Fibroblast of peridontal ligament (primary cell): ENCODE data around the gene PDLIM4.

ENCODE experiments used
- DNase-seq: peaks from one replicate; pipeline ENCODE4 v3.0.0-alpha.2; 2010; ENCODE audit errors: extremely low read depth

PDLIM4 gene

DNA sequence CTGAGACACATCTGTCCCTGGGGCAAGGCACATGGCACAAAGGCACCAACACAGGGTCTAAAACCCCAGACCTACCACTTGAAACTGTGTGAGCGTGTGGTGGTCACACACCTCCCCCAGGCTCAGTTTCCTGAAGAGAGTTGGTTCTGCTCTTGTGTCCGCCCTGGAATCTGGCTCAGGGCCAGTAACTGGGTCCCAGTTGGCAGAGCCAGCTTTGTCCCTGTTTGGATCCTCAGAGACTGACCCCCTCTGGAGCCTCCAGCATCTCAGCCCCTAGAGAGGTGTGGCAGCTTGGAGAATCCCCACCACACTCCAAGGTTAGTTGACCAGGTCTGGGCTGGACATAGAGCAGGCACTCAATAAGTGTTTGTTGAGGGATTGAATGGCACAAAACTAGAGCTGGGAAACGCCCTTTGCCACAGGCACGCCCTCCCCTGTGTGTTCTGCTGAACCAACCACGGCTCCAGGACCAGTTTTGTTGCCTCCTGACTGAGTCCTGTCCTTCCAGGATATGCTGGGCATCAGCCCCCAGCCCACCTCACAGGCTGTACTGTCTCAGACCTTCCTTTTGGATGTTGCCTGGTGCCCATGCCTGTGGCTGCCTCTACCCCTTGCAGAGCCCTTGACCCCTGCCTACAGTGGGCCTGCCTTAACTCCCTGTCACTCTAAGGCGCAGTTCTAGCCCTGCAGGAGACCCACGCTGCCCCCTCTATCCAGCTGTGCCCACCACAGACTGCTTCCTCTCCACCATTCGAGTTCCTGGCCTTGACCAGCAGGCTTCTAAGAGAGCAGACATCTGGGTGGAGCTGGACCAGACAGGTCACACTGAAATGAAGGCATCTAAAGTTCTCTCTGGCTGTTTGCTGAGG is 3.8 kb upstream of the PDLIM4 start:
- DNase-seq: no peak

DNA sequence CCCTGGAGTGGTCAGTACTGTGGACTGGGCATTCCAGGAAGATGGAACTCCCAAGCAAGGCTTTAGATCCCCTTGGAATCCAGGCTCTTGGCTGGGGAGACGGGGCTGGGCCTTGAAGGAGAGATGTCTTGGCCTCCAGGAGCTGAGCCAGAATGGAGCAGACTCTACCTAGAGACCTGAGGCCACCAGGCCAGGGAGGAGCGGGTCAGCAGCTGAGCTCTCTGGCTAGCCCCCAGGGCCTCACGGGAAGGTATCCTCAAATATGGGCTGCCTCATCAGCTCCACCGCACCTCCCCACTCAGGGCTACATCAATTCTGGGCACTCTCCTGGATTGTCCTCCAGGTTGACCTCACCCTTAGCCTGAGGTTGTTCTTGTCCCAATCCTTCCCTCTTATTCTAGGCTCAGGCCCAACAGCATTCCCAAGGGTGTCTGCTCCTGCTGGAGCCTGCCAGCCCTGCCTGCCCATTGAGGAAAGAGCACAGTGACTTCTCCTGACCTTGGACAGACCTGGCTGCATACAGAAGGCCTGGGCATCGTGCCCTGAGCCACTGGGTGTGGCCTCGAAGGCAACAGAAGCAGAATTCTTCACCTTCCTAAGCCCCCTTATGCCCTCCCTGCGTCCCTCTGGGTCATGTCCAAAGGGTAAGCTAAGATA is 3.0 kb upstream of the PDLIM4 start:
- DNase-seq: no peak

DNA sequence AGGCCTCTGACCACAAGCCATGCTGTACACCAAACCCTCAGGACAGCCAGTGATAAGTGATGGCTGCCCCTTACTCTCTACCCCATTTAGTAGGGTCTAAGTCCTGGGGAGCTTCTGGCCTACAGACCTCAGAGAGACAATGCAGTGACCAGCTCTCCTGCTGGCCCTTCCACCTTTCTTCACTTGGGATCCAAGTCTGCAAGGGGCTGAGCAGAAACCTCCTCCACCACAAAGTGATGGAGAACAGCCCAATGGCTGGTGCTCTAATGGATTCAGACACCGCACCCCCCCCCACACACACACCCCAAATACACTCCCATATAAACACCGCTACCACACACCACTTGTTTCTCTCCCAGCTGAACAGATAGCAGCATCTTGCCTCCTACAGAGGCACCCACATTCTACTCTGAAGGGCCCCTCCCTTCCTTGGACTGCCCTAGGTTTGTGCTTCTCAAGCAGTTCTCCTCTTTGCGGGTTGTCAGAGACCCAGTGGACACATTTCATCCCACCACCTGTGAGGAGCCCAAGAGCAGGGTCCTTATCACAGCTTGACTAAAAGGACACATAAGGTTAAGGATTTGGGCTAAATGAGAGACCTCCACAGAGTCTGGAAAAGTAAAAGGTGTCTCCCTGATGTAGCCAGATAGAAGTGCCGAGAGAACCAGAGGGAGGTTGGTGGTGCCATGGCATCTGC is 1.3 kb upstream of the PDLIM4 start:
- no peak for DNase-seq

DNA sequence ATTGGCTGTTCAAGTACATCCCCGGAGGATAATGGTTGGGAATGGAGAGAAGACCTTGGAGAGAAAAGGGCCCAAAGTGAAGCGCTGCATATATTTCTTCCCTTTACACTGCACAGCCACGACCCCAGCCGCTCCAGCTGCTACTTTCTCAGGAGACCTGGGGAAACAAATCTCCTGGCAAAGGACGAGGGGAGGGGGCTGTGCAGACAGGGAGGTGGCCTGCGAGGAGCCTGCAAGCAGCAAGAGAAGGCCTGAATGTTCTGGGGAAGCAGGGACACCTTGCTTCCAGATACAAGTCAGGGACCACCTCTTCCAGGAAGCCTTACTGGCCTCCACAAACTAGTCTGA is 739 bp upstream of the PDLIM4 start:
- no peak for DNase-seq

DNA sequence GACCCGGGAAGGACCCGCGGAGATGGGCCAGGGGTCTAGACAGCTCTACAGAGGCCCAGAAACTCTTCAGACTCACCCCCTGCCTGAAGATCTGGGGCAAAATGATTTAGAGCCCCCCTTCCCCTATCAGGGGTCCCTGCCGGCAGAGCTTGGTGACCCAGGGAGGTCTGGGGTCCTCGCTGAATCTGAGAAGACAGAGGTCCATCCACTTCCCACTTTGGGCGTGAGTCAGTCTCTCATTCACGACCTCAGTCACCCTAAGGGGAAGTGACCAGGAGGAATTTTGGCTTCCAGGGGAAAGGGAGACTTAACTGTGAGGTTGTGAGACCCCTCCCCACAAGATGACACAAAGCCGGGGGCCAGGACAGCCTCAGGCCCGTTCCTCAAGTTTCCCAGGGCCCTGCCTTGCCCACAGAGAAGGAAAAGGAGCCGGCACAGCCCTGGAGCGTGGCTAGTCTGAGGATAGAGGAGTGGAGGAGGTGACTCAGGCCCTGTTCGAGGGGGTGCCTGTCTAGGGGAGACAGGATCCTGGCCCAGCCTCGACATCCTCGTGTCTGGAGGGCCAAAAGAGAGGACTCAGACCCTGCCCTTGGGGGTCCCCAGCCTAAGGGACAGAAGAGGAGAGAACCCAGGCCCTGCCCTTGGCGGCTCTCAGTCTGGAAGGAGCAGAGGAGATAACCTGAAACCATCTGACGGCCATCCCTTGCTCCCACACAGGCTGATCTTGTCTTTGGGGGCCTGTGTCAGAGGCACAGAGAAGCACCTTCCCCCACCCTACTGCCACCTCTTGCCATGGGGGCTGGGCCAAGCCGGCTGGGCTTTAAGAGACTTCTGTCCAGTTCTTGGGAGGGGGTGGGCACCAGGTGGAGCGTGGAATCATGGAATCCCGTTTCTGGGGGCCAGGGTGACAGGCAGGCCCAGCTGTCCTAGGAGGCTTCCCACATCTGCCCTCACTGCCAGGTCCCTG is 889 bp downstream of the PDLIM4 start:
- peak; percentile 47 for DNase-seq

DNA sequence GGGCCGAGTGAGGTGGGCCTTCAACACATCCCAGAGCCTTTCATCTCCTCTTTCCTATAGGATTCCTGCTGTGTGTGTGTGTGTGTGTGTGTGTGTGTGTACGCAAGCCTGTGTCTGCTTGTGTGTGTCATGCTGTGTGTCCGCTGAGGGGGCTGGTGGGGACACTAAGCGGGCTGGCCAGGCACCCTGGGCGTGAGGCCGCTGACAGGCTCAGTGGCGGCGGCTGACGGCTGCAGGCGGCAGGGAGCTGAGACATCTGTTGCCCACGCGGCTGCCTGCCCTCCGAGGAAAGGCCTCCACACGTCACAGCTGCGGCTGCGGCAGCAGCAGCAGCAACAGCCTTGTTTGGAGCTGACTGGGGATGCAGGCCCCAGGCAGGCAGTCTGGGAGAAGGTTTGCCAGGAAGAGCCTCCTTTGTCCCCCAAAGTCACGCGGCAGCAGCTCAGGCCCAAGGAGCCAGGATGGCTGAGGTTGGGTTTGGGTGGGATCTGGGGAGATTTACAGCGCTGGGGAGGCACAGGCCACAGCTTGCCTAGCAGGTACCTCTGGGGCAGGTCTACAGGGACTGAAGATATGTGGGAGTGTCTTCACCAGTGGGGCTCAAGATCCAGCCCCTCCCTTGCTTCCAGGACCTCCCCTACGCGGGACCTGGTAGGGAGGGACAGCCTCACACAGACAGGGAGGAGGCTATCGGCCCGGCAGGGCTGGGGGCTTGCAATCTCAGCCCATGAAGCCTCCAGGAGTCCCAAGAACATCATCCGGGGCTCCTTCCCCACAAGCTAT is 1.8 kb downstream of the PDLIM4 start:
- peak; percentile 91 for DNase-seq

DNA sequence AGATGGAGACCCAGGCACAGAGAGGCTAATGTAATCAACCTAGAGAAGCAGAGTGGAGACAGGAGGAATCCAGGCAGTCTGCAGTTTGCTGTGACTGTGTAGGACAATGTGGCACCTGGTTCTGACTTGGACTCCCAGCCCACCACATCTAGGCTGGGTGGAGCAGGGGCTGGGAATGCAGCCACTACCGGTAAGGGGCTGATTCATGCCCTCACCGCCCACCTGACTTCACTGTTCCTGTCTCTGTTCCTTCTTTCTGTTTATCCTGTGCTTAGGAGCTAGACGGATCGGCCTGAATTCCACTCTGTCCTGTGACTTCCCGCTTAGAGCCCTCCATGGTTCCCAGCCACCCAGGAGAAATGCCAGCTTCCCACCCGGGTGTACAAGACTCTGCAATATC is 2.6 kb downstream of the PDLIM4 start:
- DNase-seq: peak; percentile 9

DNA sequence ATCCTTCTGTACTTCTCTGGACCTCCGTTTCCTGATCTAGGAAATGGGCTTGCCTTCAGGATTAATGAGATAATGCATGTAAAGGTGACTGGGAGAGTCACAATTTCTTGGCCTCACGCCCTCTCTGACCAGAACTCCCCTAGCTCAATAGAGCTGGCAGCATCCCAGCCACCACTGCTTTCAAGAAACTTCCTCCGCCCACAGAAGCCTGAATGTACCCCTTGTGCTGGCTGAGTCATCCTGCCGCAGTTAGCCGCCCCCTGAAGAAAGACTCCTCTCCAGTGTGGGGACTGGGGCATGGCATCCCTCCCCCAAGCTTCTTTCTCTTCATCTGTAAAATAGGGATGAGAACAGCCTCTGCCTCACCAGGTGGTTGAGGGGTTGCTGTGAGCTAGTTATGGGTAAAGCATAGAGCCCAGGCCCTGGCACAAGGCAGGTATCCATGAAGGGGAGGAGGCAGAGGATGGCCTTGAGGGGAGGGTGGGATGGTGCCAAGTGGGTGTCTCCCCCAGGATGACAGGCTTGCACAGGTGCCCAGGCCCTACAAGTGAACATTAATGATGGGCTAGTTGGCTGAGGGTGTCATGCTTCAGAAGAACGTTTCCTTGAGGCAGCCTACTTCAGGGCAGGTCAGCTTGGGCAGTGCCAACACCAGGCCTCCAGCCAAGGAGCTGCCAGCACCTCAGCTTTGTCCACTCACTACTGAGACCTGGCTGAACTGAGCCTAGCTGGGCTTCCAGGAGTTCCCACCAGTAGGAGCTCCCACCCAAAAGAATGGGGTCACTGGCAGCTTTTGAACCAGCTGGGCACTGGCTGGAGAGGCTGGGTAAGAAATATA is 3.4 kb downstream of the PDLIM4 start:
- peak; percentile 74 for DNase-seq

DNA sequence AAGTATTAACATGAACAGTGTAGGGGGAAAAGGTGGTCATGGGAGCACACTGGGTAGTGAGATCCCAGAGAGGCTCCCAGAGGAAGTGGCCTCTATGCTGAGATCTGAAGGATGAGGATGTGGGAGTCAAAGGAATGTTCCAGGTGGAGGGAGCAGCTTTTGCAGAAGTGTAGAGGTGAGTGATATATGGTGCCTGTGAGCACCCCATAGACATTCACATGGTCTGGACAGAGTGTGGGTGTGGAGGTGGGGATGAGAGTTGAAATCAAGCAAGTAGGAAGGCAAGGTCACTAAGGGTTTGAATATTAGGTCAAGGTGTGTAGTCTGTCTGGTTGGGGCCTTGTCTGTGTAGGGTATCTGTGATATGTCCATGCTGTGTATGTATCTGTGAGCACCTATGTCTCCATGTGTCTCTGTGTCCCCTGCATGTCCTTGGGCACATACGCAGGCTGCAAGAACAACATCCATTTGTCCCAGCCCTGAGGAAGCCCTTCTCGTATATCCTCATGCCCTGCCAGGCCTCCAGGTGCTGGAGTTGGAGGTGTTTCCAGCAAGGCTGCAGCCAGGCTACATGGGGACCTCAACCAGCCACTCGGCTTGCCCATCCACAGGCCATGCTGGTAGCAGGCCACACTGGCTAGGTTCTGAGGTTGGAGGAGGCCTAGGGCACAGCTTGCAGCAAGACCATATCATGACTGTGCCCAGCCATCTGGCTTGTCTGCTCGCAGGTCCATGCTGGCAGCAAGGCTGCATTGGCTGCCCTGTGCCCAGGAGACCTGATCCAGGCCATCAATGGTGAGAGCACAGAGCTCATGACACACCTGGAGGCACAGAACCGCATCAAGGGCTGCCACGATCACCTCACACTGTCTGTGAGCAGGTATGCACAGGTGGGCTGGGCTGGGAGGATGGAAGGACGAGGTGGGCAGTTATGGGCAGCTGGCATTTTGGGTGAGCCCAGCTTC is 4.7 kb downstream of the PDLIM4 start:
- no peak for DNase-seq

DNA sequence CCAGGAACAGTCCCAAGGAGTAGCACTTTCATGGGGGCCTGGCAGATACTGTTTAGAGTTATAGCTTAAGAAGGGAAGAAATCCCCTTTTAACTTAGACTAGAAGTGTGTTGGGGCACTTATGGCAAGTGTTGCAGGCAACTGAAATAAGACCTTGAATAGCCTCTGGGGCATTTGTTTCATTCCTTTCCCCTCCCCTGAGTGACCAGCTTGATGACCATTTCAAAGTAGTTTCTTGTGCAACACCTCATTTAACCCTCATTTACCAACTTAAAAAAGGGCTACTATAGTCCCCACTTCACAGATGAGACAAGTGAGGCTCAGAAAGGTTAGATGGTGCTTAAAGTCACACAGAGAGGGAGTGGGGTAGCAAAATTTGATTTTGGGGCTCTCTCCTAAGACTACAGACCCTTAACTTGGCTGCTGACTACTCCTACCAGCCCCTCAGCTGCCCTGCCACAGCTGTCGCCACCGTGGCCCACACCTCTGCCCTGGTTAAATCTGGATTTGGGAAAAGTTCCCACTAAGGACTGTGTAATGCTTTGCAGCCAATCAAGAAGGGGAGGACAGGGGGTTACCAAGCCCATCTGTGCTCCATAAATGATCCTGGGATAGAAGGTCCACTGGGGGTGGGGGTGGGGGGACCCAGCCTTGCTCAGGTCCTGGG is 5.5 kb downstream of the PDLIM4 start:
- no peak for DNase-seq

DNA sequence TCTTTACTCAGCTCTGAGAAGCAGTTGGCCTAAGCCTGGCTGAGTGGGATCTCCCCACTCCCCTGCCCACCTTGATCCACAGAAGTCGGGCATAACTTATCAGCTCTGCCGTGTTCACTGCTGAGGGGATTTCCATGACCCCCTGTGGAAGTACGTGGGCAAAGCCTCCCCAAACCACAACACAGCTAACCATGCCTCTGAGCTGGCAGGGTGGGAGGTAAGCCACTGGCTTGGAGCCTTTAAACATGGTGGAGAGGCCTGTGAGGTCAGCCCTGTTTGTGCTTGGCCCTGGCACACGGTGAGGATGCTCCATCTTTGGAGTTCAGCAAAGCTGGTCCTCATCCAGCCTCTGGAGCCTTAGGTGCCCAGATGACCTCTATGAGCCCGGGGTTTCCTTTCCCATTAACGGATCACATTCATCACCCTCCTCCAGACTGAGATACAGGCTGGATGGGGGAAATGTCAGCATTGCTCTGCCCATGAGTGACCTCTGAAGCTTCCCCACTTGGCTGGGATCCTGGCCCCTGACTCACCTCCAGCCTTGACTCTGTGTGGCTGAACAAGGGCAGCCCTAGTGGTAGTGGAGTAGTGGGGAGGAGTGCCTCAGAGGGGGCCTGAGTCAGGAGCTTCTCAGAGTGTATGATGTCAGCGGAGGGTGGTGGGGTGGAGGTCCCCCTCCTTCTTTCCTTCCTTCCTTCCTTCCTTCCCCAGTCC is 6.2 kb downstream of the PDLIM4 start:
- peak; percentile 89 for DNase-seq

DNA sequence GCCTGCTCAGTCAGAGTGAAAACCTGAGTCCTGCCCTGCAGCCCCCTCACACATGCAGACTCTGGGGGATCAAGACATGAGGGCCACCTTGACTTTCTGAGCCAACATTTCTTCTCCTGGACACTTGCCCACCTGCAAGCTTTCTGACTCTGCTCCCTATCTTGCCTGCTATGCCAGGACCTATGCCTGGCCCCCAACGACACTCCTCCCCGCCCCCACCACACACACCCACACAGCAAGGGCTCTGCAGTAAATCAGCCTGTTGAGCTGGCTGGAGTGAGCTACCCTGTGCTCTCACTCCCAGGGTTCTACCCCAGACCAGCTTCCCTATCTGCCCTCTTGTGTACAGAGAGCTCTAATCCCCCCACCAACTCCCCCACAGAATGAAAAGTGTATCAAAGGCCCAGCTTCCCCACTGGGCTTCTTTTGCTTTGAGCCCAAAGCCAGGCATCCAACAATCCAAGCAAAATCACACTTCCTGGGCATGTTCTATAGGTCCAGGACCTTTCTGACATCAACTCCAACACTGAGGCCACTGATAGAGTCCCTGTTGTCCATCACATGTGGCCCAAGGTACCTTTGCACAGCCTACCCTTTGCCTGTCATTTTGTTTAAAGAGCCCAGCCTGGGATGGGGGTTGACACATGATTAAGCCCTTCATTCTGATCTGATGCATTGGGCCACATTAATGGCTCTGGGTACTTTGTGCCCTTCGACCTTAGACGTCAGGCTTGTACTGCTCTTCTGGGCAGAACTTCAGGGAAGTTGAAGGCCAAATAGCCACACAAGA is 7.2 kb downstream of the PDLIM4 start:
- DNase-seq: no peak

DNA sequence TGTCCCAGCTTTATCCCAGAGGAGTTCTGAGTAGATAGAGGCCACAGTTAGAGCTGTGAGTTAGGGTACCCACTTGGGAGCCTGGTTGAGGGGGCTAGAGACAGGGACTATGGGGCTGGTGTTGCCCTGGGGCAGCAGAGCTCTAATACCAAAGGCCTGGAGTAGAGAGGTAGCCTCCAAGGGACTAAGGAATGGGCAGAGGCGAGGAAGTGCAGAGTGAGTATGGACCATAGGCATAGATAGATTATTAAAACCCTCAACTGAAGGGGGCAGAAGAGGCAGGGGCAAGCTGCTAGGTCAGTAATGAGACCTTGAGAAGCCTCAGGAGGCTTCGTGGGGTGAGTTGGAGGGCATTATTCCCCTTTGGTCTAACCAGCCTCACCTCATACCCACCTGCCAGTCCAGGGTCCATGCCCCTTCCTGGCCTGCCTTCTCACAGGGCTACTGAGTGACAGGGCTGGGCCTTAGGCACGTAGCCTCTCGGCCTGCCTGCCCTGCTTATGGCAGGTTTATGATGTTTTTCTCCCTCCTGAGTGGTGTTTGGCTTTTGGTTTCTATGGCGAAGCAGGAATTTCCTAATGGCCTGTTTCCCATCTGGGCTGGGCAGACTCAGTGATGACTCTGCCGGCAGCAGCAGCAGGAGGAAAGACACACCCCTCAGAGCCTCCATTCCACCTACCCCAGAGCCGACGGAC is 8.0 kb downstream of the PDLIM4 start:
- peak; percentile 96 for DNase-seq

DNA sequence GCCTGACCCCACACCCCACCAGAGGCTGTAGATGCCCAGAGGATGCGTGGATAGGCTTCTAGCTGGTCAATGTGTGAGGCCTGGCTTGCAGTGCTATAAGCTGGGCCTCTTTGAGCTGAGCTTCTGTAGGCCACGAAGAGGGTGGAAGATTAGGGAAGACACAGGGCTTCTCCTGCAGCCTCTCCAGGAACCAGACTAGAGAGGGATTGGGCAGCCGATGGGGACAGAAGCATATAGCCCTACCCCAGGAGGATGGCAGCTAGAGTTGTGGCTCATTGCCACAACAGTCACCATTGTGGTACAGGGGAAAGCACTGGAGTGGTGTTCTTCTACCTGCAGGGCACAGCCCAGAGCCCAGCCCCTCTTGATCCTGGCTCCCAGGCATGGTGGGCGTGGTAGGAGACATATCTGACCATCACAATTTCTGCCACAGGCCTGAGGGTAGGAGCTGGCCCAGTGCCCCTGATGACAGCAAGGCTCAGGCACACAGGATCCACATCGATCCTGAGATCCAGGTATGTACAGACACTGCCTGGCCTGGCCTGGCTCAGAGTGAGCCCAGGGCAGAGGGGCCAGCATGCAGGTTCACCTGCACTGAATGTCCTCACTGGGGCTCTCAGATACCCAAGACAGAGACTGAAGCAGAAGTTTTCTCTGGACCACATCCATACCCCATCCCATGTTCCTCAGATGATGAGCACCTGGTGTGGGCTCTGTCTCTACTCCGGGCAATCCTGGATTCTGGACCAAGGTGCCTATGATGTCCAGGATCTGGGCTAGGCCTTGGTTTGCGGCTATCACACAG is 8.7 kb downstream of the PDLIM4 start:
- DNase-seq: no peak

DNA sequence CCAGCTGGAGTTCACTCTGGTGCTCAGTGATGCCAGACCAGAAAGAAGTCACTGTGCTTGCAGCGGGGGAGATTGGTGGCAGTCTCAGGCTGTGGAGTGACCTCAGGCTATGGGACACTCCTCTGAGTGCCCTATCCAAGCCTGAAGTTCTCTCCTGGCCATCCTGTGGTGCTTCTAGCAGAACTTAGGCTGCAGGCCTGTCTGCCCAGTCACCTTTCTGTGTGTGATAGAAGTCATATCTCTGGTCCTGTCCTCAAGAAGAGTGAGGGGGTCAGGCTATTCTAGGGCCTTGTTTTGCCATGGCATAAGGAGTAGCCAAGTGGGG is 9.3 kb downstream of the PDLIM4 start:
- no peak for DNase-seq
